ENCODE measurements around the gene RBP3. TPM values are rescaled to one million over a fixed set of nuclear protein-coding genes. Genes with fewer than 3 reads are reported as not detected.

Gene RBP3
- total RNA-seq, 2 donors from 2014 or later = not detected

- H3K9me3 ChIP-seq (ENCODE audit: control insufficient read depth, low read length, poor library complexity, severe bottlenecking) = no peaks in the 10 kb centered on the region
- no peaks in the 10 kb centered on the region for H3K36me3 Mint-ChIP-seq (ENCODE audit: low read depth)
- peaks cover 39% of the 10 kb centered on the region for H3K27me3 Mint-ChIP-seq
- peaks cover 5% of the 10 kb centered on the region for H3K4me1 Mint-ChIP-seq
- no peak overlapping the region for H3K27ac Mint-ChIP-seq
- ATAC-seq (no peak), DNase-seq (no peak)
- no peak overlapping the region for H3K4me3 Mint-ChIP-seq
Observed at GRCh38 chr10:47323636-47324296, 24.4 kb upstream of the RBP3 start.

GRCh38 chr10:47325303-47326291 lies 22.6 kb upstream of the RBP3 start:
- no peaks in the 10 kb centered on the region for H3K9me3 ChIP-seq (ENCODE audit: control insufficient read depth, low read length, poor library complexity, severe bottlenecking)
- no peak for ATAC-seq
- H3K4me3 Mint-ChIP-seq = no peak overlapping the region
- no peak for DNase-seq
- H3K27me3 Mint-ChIP-seq = peaks cover 30% of the 10 kb centered on the region
- no peak overlapping the region for H3K27ac Mint-ChIP-seq
- no peaks in the 10 kb centered on the region for H3K36me3 Mint-ChIP-seq (ENCODE audit: low read depth)
- H3K4me1 Mint-ChIP-seq = peaks cover 5% of the 10 kb centered on the region

DNA sequence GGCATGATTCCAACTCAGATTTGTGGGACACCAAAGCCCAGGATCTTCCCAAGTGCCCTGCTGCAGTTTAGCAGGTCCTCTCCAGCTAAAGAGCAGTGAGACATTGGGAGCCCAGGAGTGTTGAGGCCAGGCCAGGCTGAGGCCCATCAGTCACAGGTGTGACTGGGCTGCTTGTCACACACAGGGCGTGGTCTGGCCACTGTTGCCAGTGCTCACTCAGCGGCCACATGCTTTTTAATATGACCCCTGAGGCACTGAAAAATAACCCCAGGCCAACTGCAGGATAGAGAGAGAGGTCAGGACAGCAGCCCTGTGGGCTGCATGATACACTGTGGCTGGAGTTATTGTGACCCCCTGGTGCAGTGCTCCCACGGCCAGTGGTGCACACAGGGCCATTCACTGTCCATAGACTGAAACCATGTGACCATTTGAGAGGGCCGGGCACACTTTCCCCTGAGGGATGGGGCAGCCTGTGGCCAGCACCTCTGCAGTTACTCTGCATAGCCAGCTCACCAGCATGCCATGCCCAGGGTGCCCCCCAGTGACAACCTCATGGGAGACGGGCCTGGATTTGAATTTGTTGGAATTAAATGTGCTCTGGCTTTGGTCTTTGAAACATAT lies 21.7 kb upstream of the RBP3 start:
- no peak for ATAC-seq
- no peak overlapping the region for H3K27ac Mint-ChIP-seq
- no peak overlapping the region for H3K4me3 Mint-ChIP-seq
- no peaks in the 10 kb centered on the region for H3K4me1 Mint-ChIP-seq
- peaks cover 22% of the 10 kb centered on the region for H3K27me3 Mint-ChIP-seq
- no peak for DNase-seq
- H3K36me3 Mint-ChIP-seq (ENCODE audit: low read depth) = no peaks in the 10 kb centered on the region
- H3K9me3 ChIP-seq (ENCODE audit: control insufficient read depth, low read length, poor library complexity, severe bottlenecking) = no peaks in the 10 kb centered on the region

- Mint-ChIP-seq H3K27me3 (peaks cover 17% of the 10 kb centered on the region), H3K4me3 (no peak overlapping the region), H3K4me1 (no peaks in the 10 kb centered on the region), H3K36me3 (ENCODE audit: low read depth) (no peaks in the 10 kb centered on the region), H3K27ac (no peak overlapping the region)
- DNase-seq (no peak), ATAC-seq (no peak)
- H3K9me3 ChIP-seq (ENCODE audit: control insufficient read depth, low read length, poor library complexity, severe bottlenecking) = no peaks in the 10 kb centered on the region
Observed at GRCh38 chr10:47326927-47327330, 21.2 kb upstream of the RBP3 start.

DNA sequence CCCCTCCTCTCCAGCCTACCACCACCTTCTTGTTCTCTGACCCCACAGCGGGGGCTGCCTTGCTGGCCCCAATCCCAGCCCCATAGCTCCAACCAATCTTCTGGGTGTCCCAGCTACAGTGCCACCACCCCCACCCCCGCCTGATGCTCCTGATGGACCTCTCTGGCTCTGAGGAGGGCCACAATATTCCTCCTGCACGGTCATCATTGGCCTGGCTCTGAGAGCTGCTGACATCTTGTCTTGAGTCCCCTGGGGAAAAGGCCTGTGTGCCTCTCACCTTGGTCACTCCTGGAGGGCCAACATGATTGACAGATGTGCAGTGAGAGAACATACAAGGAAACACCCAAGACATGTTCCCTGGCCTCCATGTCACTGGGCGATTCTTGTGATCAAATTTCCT lies 18.3 kb upstream of the RBP3 start:
- H3K27me3 Mint-ChIP-seq = peaks cover 19% of the 10 kb centered on the region
- H3K36me3 Mint-ChIP-seq (ENCODE audit: low read depth) = no peaks in the 10 kb centered on the region
- H3K9me3 ChIP-seq (ENCODE audit: control insufficient read depth, low read length, poor library complexity, severe bottlenecking) = no peaks in the 10 kb centered on the region
- no peak overlapping the region for H3K4me3 Mint-ChIP-seq
- DNase-seq (no peak), ATAC-seq (no peak)
- no peak overlapping the region for H3K27ac Mint-ChIP-seq
- no peaks in the 10 kb centered on the region for H3K4me1 Mint-ChIP-seq

DNA sequence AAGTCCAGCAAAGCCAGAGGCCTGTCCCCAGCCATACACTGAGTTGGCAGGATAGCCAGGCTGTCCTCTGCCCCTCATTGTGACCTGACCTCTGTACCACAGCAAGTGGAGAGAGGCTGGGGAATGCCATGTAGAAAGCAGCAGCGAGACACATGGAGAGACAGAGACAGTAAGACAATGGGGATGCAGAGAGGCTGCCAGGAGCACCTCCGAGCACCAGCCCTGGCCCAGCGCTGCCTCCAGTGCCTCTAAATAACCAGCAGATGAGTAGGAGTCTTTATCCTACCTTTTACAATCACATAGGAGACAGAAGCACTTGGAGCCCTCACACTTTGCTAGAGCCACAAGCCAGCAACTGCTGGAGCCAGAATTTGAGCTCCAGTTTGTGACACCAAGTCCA lies 17.8 kb upstream of the RBP3 start:
- Mint-ChIP-seq H3K4me3 (no peak overlapping the region), H3K27me3 (peaks cover 21% of the 10 kb centered on the region), H3K36me3 (ENCODE audit: low read depth) (no peaks in the 10 kb centered on the region), H3K4me1 (no peaks in the 10 kb centered on the region), H3K27ac (no peak overlapping the region)
- ATAC-seq (no peak), DNase-seq (no peak)
- H3K9me3 ChIP-seq (ENCODE audit: control insufficient read depth, low read length, poor library complexity, severe bottlenecking) = no peaks in the 10 kb centered on the region

- H3K27ac Mint-ChIP-seq = no peak overlapping the region
- H3K27me3 Mint-ChIP-seq = peaks cover 21% of the 10 kb centered on the region
- H3K36me3 Mint-ChIP-seq (ENCODE audit: low read depth) = no peaks in the 10 kb centered on the region
- H3K4me1 Mint-ChIP-seq = no peaks in the 10 kb centered on the region
- H3K4me3 Mint-ChIP-seq = no peak overlapping the region
- ATAC-seq = no peak
- DNase-seq = no peak
- H3K9me3 ChIP-seq (ENCODE audit: control insufficient read depth, low read length, poor library complexity, severe bottlenecking) = no peaks in the 10 kb centered on the region
Observed at GRCh38 chr10:47330804-47331203, 17.4 kb upstream of the RBP3 start.

GRCh38 chr10:47331491-47331890 lies 16.7 kb upstream of the RBP3 start:
- peaks cover 28% of the 10 kb centered on the region for H3K27me3 Mint-ChIP-seq
- no peaks in the 10 kb centered on the region for H3K36me3 Mint-ChIP-seq (ENCODE audit: low read depth)
- H3K4me1 Mint-ChIP-seq = no peaks in the 10 kb centered on the region
- ATAC-seq (no peak), DNase-seq (no peak)
- H3K27ac Mint-ChIP-seq = no peak overlapping the region
- no peak overlapping the region for H3K4me3 Mint-ChIP-seq
- no peaks in the 10 kb centered on the region for H3K9me3 ChIP-seq (ENCODE audit: control insufficient read depth, low read length, poor library complexity, severe bottlenecking)

DNA sequence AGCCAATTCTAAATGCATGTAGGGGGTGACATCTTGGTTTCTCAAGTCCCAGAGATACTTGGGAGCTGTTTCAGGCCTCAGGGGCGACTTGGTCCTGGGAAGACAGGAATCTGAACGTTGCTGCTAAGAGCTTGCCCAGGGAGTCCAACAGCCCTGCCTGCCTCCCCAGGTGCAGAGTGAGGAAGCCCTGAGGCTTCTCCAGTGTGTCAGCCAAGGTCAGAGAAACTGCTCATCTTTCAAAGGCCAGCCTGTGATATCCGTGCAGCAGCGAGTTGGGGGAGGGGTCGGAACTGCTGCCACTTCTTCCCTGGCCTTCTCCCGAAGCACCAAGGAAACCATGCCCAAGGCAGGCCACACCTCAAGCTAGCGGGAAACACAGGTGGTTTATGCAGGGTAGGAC lies 16.2 kb upstream of the RBP3 start:
- no peak for DNase-seq
- no peaks in the 10 kb centered on the region for H3K36me3 Mint-ChIP-seq (ENCODE audit: low read depth)
- ATAC-seq = no peak
- peaks cover 28% of the 10 kb centered on the region for H3K27me3 Mint-ChIP-seq
- no peak overlapping the region for H3K27ac Mint-ChIP-seq
- H3K9me3 ChIP-seq (ENCODE audit: control insufficient read depth, low read length, poor library complexity, severe bottlenecking) = no peaks in the 10 kb centered on the region
- H3K4me1 Mint-ChIP-seq = no peaks in the 10 kb centered on the region
- H3K4me3 Mint-ChIP-seq = no peak overlapping the region

DNA sequence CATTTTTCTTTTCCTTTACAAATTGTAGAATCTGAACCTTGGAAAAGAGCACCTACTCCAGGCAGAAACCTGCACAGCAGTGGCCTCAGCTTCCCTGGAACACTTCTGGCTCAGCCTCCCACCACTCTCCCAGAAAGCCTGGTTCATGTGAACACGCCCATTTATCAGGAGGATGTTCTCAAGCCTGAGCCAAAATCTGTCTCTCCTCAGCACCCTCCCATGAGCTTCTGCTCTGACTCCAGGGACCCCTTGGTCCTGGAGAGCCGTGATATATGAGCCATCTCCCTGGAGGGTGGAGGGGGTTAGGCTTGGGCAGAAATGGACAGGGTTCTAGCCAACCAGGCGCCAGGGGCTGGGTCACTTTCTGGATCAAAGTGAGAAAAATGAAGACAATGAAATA lies 15.8 kb upstream of the RBP3 start:
- no peaks in the 10 kb centered on the region for H3K9me3 ChIP-seq (ENCODE audit: control insufficient read depth, low read length, poor library complexity, severe bottlenecking)
- ATAC-seq = no peak
- no peaks in the 10 kb centered on the region for H3K4me1 Mint-ChIP-seq
- no peak for DNase-seq
- H3K4me3 Mint-ChIP-seq = no peak overlapping the region
- no peak overlapping the region for H3K27ac Mint-ChIP-seq
- H3K27me3 Mint-ChIP-seq = peaks cover 32% of the 10 kb centered on the region
- no peaks in the 10 kb centered on the region for H3K36me3 Mint-ChIP-seq (ENCODE audit: low read depth)

- H3K36me3 Mint-ChIP-seq (ENCODE audit: low read depth) = no peaks in the 10 kb centered on the region
- ATAC-seq (no peak), DNase-seq (no peak)
- H3K4me1 Mint-ChIP-seq = no peaks in the 10 kb centered on the region
- no peak overlapping the region for H3K4me3 Mint-ChIP-seq
- no peak overlapping the region for H3K27ac Mint-ChIP-seq
- peaks cover 36% of the 10 kb centered on the region for H3K27me3 Mint-ChIP-seq
- no peaks in the 10 kb centered on the region for H3K9me3 ChIP-seq (ENCODE audit: control insufficient read depth, low read length, poor library complexity, severe bottlenecking)
Observed at GRCh38 chr10:47332946-47333345, 15.2 kb upstream of the RBP3 start.

DNA sequence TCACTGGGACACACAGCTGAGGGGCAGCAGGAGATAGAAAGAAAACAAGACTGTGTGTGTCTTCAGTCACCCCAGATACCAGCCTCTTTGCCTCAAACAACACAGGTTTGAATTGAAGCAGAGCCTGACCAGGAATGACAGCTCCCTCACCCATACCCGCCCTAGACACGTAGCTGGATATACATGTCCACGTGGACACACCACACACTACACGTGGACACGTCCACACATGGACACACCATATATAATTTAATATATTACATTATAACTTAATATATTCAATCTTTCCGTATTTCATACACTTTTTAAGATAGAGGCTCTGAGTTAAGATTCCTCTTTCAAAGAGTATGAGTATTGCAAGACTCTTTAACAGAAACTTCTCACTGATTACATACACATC lies 14.6 kb upstream of the RBP3 start:
- DNase-seq (no peak), ATAC-seq (no peak)
- H3K36me3 Mint-ChIP-seq (ENCODE audit: low read depth) = no peaks in the 10 kb centered on the region
- H3K27ac Mint-ChIP-seq = no peak overlapping the region
- H3K4me1 Mint-ChIP-seq = no peaks in the 10 kb centered on the region
- H3K27me3 Mint-ChIP-seq = peaks cover 36% of the 10 kb centered on the region
- no peaks in the 10 kb centered on the region for H3K9me3 ChIP-seq (ENCODE audit: control insufficient read depth, low read length, poor library complexity, severe bottlenecking)
- no peak overlapping the region for H3K4me3 Mint-ChIP-seq

DNA sequence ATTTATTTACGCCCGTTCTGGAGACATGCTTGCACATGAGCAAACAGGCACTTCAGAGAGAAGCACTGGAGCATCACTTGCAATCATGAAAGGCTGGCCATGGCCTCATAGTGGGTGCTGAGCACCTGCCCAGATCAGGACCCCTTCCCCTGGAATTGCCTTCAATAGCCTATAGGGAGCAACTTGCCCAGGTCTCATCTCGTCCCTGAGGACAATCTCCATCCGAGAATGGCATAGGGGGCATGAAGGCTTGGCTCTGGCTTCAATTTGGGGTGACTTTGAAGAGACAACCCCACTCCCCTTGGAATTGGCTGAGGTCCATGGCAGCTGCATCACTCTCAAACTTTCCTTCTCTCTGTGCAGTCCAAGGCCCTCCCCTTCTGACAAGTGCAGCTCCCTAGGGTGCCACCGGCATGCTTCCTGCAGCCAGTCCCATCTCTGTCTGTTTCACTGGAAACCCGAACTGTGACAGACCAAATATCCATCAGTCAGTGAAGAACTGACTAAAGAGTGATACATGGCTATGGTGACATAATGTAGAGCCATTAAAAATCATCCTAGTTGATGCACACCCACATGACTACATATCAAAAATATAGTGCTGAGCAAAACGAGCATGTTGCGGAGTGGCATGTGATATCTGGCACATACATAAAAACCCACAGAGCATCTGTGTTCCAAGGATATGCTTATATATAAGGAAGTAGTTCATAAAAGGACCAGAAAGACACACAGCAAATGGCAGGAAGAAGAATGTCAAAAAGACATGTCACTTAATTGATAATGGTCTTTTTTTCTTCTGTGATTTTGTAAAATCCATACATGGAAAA lies 13.5 kb upstream of the RBP3 start:
- H3K9me3 ChIP-seq (ENCODE audit: control insufficient read depth, low read length, poor library complexity, severe bottlenecking) = no peaks in the 10 kb centered on the region
- H3K27ac Mint-ChIP-seq = no peak overlapping the region

More for the DNA sequence above, 13.5 kb upstream of the RBP3 start:
- no peak overlapping the region for H3K4me3 Mint-ChIP-seq
- DNase-seq (no peak), ATAC-seq (no peak)
- H3K4me1 Mint-ChIP-seq = no peaks in the 10 kb centered on the region
- no peaks in the 10 kb centered on the region for H3K36me3 Mint-ChIP-seq (ENCODE audit: low read depth)
- H3K27me3 Mint-ChIP-seq = peaks cover 40% of the 10 kb centered on the region
